WI38 (cell line): ENCODE data around the gene CNTN5.

ENCODE experiments used
- H3K4me3 ChIP-seq: 2 replicates; pipeline ENCODE4 v1.5.1; 2011; ENCODE audit warnings: low read depth, mild to moderate bottlenecking, control low read depth, low read length
- CTCF ChIP-seq: IDR thresholded peaks from 2 replicates; pipeline ENCODE4 v1.5.1; 2012; ENCODE audit warnings: low read depth, mild to moderate bottlenecking, control low read depth, low read length

The CNTN5 gene

GRCh38 chr11:100066399-100066798, 1045.7 kb downstream of the CNTN5 start:
- TF ChIP-seq CTCF = no peak
- no peak overlapping the region for H3K4me3 ChIP-seq

- no peak for TF ChIP-seq CTCF
- no peak overlapping the region for H3K4me3 ChIP-seq
These were observed 1047.4 kb downstream of the CNTN5 start for GRCh38 chr11:100068116-100068515.

DNA sequence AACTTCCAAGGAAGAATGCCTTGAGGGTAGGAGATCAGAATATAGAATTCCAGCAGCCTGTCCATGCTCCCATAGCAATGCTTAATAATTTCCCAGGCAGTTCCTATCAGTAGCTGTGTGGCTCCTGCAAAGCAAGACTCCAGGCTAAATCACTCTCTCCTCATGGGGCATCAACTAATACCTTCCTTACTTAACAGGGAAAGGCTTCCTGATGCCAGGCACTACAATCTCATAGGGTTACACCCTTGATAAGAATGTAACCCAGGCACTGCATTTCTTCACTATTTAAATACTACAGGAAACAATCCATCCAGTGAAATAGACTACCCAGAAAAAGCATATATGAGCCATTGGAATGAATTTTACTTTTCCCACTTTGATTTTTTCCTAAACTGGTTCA, 1051.4 kb downstream of the CNTN5 start:
- TF ChIP-seq CTCF = no peak
- no peak overlapping the region for H3K4me3 ChIP-seq

GRCh38 chr11:100080381-100080780, 1059.6 kb downstream of the CNTN5 start:
- no peak for TF ChIP-seq CTCF
- H3K4me3 ChIP-seq = no peak overlapping the region

DNA sequence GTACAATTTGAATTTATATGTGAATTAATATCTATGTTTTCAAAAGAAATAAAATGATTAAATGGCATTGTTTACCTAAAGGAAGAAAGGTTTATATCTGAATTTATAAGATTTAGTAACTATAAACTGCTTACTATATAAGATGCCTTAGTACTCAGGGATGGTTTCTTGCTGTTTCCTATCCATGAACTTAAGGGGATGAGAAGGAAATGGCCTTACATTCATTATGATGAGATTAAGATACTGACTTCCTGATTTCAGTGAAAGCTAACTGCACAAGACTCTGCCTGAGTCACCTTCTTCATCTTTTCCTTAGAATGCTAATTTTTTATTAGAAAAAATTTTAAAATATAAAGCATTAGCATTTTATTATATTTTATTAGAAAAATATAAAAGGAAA, 1060.1 kb downstream of the CNTN5 start:
- H3K4me3 ChIP-seq = no peak overlapping the region
- TF ChIP-seq CTCF = no peak

DNA sequence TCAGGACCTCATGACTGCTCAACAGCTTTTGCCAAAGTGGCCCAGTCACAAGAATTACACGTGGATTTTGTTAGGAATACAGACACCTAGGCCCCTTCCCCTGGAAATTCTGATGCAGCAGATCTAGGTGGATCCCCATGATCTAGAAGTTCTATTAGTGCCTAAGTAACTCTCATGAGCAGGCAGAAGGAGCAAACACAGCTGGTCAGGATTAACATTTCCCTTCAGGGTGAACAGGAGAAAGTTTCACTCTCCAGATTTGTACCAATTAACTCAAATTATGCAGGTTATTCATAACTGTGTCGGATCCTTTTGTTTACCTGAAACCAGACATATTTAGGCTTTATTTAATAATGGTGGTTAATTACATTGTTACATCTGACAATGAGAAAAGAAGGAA, 1072.9 kb downstream of the CNTN5 start:
- no peak overlapping the region for H3K4me3 ChIP-seq
- TF ChIP-seq CTCF = no peak

GRCh38 chr11:100094121-100094865, 1073.5 kb downstream of the CNTN5 start:
- no peak for TF ChIP-seq CTCF
- H3K4me3 ChIP-seq = no peak overlapping the region
